NCI-H1694 (cell line): Measurements from ENCODE around the gene SVOPL.
A peak's percentile ranks its signal among the peaks of the same experiment; 100 is the strongest.
"Not testable (repeated sequence)": the region's sequence is repeated elsewhere in the genome, so short reads cannot be mapped to it uniquely, and the experiment has no call there.

Experiments used
- DNase-seq: peaks from one replicate; lab custom pipeline; 2025; lab: John Stamatoyannopoulos, UW

SVOPL gene

GRCh38 chr7:138700857-138701536 lies at the start of gene SVOPL:
Gene SVOPL, minus strand, starts transcription at chr7:138701362. Its CDS starts 22,317 bp downstream, at chr7:138679045.
- DNase-seq, result no peak

GRCh38 chr7:138750473-138750872 lies 49.3 kb upstream of the SVOPL start:
- no peak for DNase-seq

- DNase-seq, result no peak
Measured at GRCh38 chr7:138749960-138750359, 48.8 kb upstream of the SVOPL start.

GRCh38 chr7:138748666-138749065 lies 47.5 kb upstream of the SVOPL start:
- no peak for DNase-seq

GRCh38 chr7:138746073-138746472 lies 44.9 kb upstream of the SVOPL start:
- DNase-seq, result no peak

- no peak for DNase-seq
Measured at GRCh38 chr7:138745189-138745588, 44.0 kb upstream of the SVOPL start.

GRCh38 chr7:138741453-138741735 lies 40.2 kb upstream of the SVOPL start:
- no peak for DNase-seq

GRCh38 chr7:138739859-138740258 lies 38.7 kb upstream of the SVOPL start:
- no peak for DNase-seq

GRCh38 chr7:138738551-138739335 lies 37.6 kb upstream of the SVOPL start:
- peak; percentile 92 for DNase-seq

GRCh38 chr7:138738114-138738513 lies 37.0 kb upstream of the SVOPL start:
- no peak for DNase-seq

GRCh38 chr7:138735399-138735798 lies 34.2 kb upstream of the SVOPL start:
- no peak for DNase-seq

- DNase-seq, result not testable (repeated sequence)
Measured at GRCh38 chr7:138731733-138732132, 30.6 kb upstream of the SVOPL start.

- no peak for DNase-seq
Measured at GRCh38 chr7:138729444-138729843, 28.3 kb upstream of the SVOPL start.

GRCh38 chr7:138727336-138728099 lies 26.4 kb upstream of the SVOPL start:
- no peak for DNase-seq

- no peak for DNase-seq
Measured at GRCh38 chr7:138726288-138726687, 25.1 kb upstream of the SVOPL start.

- no peak for DNase-seq
Measured at GRCh38 chr7:138720286-138720685, 19.1 kb upstream of the SVOPL start.

- no peak for DNase-seq
Measured at GRCh38 chr7:138716889-138717288, 15.7 kb upstream of the SVOPL start.

- DNase-seq, result no peak
Measured at GRCh38 chr7:138713191-138713590, 12.0 kb upstream of the SVOPL start.

- DNase-seq, result no peak
Measured at GRCh38 chr7:138712652-138713051, 11.5 kb upstream of the SVOPL start.

- DNase-seq, result no peak
Measured at GRCh38 chr7:138710536-138711385, 9.6 kb upstream of the SVOPL start.

GRCh38 chr7:138705167-138705566 lies 4.0 kb upstream of the SVOPL start:
- no peak for DNase-seq

GRCh38 chr7:138701537-138701923 lies 368 bp upstream of the SVOPL start:
- no peak for DNase-seq
